Superior temporal gyrus (tissue), 1 donor: ENCODE data around the gene PRKAG1.
"Not testable (repeated sequence)": the region's sequence is repeated elsewhere in the genome, so short reads cannot be mapped to it uniquely, and the experiment has no call there.

Source experiments
- DNase-seq: peaks from one replicate; pipeline ENCODE4 v3.0.0-alpha.2; 2016; ENCODE audit errors: extremely low spot score

PRKAG1 gene

DNA sequence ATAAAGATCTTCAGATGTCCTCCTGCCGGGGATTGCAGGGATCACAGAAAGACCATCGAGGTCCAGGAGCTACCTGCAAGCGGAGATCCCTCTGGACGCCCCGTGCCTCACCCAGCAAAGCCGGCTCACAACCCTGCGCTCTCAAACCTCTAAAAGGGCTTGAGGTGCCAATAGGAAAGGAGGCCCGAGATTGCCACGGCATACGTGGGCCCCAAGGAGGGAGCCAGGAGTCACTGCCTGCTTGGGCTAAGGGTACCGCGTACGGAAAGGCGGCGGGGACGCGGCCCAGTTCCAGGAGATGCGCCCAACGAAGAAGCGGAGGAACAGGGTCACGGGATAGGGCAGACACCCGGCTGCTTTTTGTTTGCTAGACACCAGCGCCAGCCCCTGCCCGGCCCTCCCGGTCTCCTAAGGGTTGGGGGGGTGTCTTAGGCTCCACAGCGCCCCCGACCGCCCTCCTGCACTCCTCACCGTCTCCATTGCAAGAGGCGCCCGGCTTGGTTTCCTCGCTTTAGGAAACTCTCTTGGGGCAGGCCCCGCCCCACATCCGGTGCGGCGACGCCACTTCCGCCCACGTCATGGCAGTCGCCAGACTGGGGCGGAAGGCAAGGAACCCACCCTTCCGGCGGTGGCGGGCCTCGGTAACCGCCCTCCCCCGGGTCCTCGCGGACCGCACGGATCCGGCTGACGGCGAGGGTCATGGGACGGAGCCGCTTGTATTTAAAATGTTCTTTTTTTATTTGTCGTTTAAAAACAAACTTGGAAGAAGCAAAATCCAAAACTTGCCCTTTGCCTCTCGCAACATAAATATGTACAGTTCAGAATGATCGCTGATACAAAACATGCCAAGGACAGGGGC lies at the start of gene PRKAG1:
TSS of gene PRKAG1 (minus strand) at position 516 of the 859 bp plus-strand sequence. CDS start at position 480, 36 bp downstream.
- peak; percentile 97 for DNase-seq

- no peak for DNase-seq
Observed at GRCh38 chr12:49066120-49066519, 47.5 kb upstream of the PRKAG1 start.

DNA sequence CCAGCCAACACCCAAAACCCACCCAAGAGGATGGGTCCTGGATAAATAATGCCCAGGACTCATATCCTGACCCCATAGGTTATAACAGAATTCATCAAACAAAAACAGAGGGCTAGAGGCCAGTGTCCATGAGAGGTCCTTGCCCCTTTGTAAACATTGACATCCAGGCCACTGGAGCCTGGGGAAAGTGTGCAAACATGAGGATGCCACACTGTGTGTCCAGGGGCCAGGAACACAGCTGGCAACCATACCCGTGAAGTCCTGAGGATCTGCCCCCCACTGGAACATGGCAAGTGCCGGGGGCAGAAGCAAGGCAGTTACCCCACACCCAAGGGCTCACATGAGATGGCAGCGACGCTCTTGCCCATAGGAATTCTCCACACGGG lies 46.2 kb upstream of the PRKAG1 start:
- no peak for DNase-seq

DNA sequence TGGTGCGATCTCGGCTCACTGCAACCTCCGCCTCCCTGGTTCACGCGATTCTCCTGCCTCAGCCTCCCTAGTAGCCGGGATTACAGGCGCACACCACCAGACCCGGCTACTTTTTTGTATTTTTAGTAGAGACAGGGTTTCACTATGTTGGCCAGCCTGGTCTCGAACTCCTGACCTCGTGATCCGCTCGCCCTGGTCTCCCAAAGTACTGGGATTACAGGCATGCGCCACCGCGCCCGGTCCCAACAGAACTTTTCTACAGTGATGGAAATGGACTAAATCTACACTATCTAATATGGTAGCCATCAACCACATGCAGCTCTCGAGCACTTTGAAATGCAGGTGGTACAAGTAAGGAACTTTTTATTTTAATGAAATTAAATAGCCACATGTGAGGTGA lies 43.3 kb upstream of the PRKAG1 start:
- DNase-seq: not testable (repeated sequence)

DNA sequence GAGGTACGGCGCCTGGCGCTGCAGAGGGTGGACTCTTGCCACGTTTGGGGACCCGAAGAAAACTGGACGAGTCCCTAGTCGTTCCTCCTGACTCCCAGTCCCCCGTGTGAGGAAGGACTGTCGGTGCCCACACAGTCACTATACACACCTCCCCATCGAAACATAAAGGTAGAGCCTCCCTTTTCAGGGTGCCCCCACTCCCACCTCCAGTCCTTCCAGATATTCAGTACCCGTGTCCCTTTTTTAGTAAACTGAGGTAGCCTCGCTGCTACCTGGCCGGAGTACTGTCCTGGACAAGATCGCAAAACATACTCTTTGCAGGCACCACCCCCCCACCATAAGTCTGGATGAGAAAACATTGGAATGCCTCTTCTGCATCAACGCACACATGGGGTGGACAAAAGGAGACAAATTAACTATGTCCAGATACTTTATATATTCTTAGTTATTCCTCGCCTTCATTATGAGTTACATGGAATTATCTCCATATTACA lies 42.6 kb upstream of the PRKAG1 start:
- DNase-seq: no peak

GRCh38 chr12:49060237-49061156 lies 41.9 kb upstream of the PRKAG1 start, which contains the start of gene KMT2D:
Gene KMT2D, minus strand, starts transcription at chr12:49060794. Its CDS starts 5,470 bp downstream, at chr12:49055324.
- peak; percentile 95 for DNase-seq

- no peak for DNase-seq
Observed at GRCh38 chr12:49059299-49060171, 41.0 kb upstream of the PRKAG1 start.

DNA sequence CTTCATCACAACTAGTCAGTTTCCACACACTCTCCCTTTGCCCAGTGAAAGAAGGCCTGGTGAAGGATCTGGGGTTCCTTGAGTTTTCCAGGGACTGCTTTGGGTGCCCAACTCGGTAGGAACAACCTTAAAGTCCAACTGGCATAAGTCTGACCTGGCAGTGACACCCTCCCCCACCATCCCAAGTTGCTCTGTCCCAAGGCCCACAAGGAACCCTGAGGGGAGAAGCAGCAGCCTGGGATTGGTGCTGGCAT lies 40.4 kb upstream of the PRKAG1 start:
- no peak for DNase-seq

DNA sequence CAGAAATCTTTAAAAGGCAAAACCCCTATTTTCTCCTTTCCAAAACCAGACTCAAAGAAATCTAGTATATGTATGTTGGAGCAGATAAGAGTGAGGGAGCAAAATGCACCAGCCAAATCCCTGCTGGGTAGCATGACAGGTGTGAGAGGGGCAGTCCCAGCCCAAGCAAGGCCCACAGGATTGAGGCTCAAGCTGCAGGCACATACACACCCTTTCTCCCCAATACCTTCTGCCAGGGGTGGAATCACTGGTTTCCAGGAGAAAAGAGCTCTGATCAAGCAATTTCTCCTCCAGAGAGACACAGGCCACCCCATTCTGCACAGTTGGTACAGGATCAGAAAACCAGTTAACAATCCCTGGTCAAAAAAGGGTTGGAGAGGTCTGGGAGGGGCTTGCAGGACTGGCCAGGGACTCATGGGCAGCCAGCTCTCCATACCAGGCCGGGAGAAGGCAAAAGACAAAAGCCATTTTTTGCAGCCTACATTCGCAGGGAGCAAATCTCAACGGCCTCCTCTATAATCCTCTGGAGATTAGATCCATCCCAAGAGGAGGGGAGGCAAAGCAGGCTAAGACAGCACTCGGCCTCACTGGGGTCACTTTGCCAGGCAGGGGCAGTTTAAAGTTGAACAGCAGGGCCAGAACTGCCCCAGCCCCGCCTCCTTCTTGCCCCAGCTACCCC lies 39.9 kb upstream of the PRKAG1 start:
- no peak for DNase-seq

GRCh38 chr12:49057888-49058287 lies 39.3 kb upstream of the PRKAG1 start:
- DNase-seq: no peak

DNA sequence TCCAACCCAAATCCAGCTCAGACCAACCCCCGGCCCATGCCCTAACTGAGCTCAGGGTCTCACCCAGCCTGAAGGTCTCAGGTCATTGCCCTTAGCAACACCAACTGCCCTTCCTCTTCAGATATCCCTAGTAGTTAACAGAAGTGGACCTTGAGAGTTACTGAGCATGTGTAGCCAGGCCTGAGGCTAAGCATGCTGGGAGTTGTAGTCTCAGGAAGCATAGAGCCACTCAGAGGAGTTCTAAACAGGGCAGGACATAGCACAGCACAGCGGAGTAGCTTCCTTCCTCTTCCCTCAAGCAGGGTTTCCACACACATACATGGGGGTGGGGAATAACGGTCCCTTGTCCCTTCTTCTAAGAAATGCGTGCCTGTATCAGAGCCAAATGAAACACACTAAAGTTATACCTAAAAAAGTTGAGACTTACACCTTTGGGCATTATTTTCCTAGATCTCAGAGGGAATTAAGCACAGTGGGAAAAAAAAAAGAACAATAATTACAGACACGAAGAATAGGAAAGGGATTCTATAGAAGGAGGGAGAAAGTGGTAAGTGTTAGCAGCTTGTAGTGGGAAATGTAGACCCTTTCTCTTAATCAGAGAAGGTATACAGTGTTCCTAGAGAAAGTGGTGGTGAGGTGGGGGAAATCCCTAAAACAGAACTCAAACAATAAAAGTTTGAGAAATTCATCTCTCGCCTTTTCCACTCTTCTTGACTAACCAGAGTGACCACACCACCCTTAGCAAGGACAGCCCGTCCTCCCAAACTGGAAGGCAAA lies 37.6 kb upstream of the PRKAG1 start:
- DNase-seq: peak; percentile 73

GRCh38 chr12:49055092-49055491 lies 36.5 kb upstream of the PRKAG1 start:
- no peak for DNase-seq

DNA sequence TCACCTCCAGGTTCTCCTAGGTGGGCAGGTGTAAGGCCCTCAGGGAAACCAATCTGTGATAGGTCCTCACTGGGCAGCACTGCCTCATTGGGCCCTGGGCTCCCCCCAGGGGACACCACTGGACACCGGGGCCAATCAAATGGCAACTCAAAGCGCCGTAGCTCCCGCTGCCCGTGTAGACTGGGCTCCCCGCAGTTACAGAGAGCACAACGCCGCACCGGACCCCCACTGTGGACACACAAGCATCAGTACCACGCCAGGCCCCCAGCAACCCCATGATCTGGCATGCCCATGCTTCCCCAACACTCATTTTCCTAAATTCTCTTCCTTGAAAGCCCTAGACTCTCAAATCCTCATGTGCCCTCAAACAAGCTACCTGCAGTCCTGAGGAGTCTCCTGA lies 35.9 kb upstream of the PRKAG1 start:
- DNase-seq: no peak

- no peak for DNase-seq
Observed at GRCh38 chr12:49054096-49054495, 35.5 kb upstream of the PRKAG1 start.

- no peak for DNase-seq
Observed at GRCh38 chr12:49052451-49053208, 34.1 kb upstream of the PRKAG1 start.

GRCh38 chr12:49051777-49052438 lies 33.3 kb upstream of the PRKAG1 start:
- DNase-seq: no peak

DNA sequence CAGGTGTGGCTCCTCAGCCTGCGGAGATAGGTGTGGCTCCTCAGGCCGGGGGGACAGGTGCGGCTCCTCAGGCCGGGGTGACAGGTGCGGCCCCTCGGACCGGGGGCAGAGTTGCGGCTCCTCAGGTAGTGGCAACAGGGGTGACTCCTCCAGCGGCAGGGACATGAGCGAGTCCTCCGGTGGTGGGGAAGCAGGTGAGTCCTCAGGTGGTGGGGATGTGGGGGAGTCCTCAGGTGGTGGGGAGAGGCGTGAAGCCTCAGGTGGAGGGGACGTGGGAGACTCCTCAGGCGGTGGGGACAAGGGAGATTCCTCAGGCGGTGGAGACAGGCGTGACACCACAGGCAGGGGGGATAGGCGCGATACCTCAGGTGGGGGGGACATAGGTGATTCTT lies 32.8 kb upstream of the PRKAG1 start:
- no peak for DNase-seq

- DNase-seq: no peak
Observed at GRCh38 chr12:49050507-49051372, 32.2 kb upstream of the PRKAG1 start.
